ENCODE data around the gene TSEN2.
A peak's percentile ranks its signal among the peaks of the same experiment; 100 is the strongest.

The TSEN2 gene

GRCh38 chr3:12484198-12484982 is at the start of gene TSEN2:
Gene TSEN2, plus strand, starts transcription at chr3:12484480. Its CDS starts 5,321 bp downstream, at chr3:12489801.
- Histone ChIP-seq H3K4me1 (ENCODE audit: control insufficient read depth in 5 of 5, insufficient read depth in 5 of 5, low read length in 5 of 5) (peaks cover 12 to 35% (median 33%) of the 10 kb centered on the region in 5 donors), H3K27me3 (ENCODE audit: control insufficient read depth in 5 of 5, insufficient read depth in 4 of 5, low read length in 5 of 5) (no peaks in the 10 kb centered on the region), H3K9me3 (ENCODE audit: control insufficient read depth in 5 of 5, low read length in 5 of 5) (no peaks in the 10 kb centered on the region), H3K9ac (ENCODE audit: low read length in 5 of 5) (peak within 1 kb of the TSS; percentile 28 to 84 (median 84)), H3K36me3 (ENCODE audit: control insufficient read depth in 5 of 5, insufficient read depth in 5 of 5, low read length in 5 of 5) (peaks cover 0 to 4% (median 3%) of the 10 kb centered on the region in 5 donors), H3K27ac (ENCODE audit: low read depth, low read length) (peak within 1 kb of the TSS; percentile 82), H3K4me3 (ENCODE audit: low read depth in 1 of 5, low read length in 5 of 5) (peak within 1 kb of the TSS; percentile 82 to 93 (median 89))

GRCh38 chr3:12436514-12437220 is 47.6 kb upstream of the TSEN2 start:
- H3K36me3 ChIP-seq (ENCODE audit: control insufficient read depth in 5 of 5, insufficient read depth in 5 of 5, low read length in 5 of 5) = peaks cover 5 to 24% (median 15%) of the 10 kb centered on the region in 5 donors
- peak overlapping the region; percentile 89 for H3K27ac ChIP-seq (ENCODE audit: low read depth, low read length)
- H3K9ac ChIP-seq (ENCODE audit: low read length in 5 of 5) = peak overlapping the region in 3 of 5 donors; percentile 0 to 51 (median 44)
- peak overlapping the region in 1 of 5 donors; percentile 12 for H3K4me3 ChIP-seq (ENCODE audit: low read depth in 1 of 5, low read length in 5 of 5)
- H3K9me3 ChIP-seq (ENCODE audit: control insufficient read depth in 5 of 5, low read length in 5 of 5) = peaks cover 0 to 3% (median 0%) of the 10 kb centered on the region in 5 donors
- peaks cover 4 to 61% (median 50%) of the 10 kb centered on the region in 5 donors for H3K4me1 ChIP-seq (ENCODE audit: control insufficient read depth in 5 of 5, insufficient read depth in 5 of 5, low read length in 5 of 5)
- H3K27me3 ChIP-seq (ENCODE audit: control insufficient read depth in 5 of 5, insufficient read depth in 4 of 5, low read length in 5 of 5) = no peaks in the 10 kb centered on the region

- H3K4me1 ChIP-seq (ENCODE audit: control insufficient read depth in 5 of 5, insufficient read depth in 5 of 5, low read length in 5 of 5) = peaks cover 4 to 67% (median 55%) of the 10 kb centered on the region in 5 donors
- H3K27ac ChIP-seq (ENCODE audit: low read depth, low read length) = peak overlapping the region; percentile 89
- H3K36me3 ChIP-seq (ENCODE audit: control insufficient read depth in 5 of 5, insufficient read depth in 5 of 5, low read length in 5 of 5) = peaks cover 5 to 24% (median 15%) of the 10 kb centered on the region in 5 donors
- peaks cover 0 to 3% (median 0%) of the 10 kb centered on the region in 5 donors for H3K9me3 ChIP-seq (ENCODE audit: control insufficient read depth in 5 of 5, low read length in 5 of 5)
- H3K4me3 ChIP-seq (ENCODE audit: low read depth in 1 of 5, low read length in 5 of 5) = no peak overlapping the region
- no peaks in the 10 kb centered on the region for H3K27me3 ChIP-seq (ENCODE audit: control insufficient read depth in 5 of 5, insufficient read depth in 4 of 5, low read length in 5 of 5)
- no peak overlapping the region for H3K9ac ChIP-seq (ENCODE audit: low read length in 5 of 5)
Measured at GRCh38 chr3:12437221-12437605, 47.1 kb upstream of the TSEN2 start.

GRCh38 chr3:12437861-12438260 is 46.4 kb upstream of the TSEN2 start:
- H3K9me3 ChIP-seq (ENCODE audit: control insufficient read depth in 5 of 5, low read length in 5 of 5) = peaks cover 0 to 3% (median 0%) of the 10 kb centered on the region in 5 donors
- peaks cover 4 to 73% (median 61%) of the 10 kb centered on the region in 5 donors for H3K4me1 ChIP-seq (ENCODE audit: control insufficient read depth in 5 of 5, insufficient read depth in 5 of 5, low read length in 5 of 5)
- no peak overlapping the region for H3K9ac ChIP-seq (ENCODE audit: low read length in 5 of 5)
- H3K27me3 ChIP-seq (ENCODE audit: control insufficient read depth in 5 of 5, insufficient read depth in 4 of 5, low read length in 5 of 5) = no peaks in the 10 kb centered on the region
- H3K36me3 ChIP-seq (ENCODE audit: control insufficient read depth in 5 of 5, insufficient read depth in 5 of 5, low read length in 5 of 5) = peaks cover 5 to 24% (median 15%) of the 10 kb centered on the region in 5 donors
- peak overlapping the region; percentile 89 for H3K27ac ChIP-seq (ENCODE audit: low read depth, low read length)
- H3K4me3 ChIP-seq (ENCODE audit: low read depth in 1 of 5, low read length in 5 of 5) = no peak overlapping the region

- Histone ChIP-seq H3K27me3 (ENCODE audit: control insufficient read depth in 5 of 5, insufficient read depth in 4 of 5, low read length in 5 of 5) (no peaks in the 10 kb centered on the region), H3K4me3 (ENCODE audit: low read depth in 1 of 5, low read length in 5 of 5) (no peak overlapping the region), H3K27ac (ENCODE audit: low read depth, low read length) (peak overlapping the region; percentile 89)
Measured at GRCh38 chr3:12438318-12438717, 46.0 kb upstream of the TSEN2 start.

GRCh38 chr3:12439161-12439940 is 44.9 kb upstream of the TSEN2 start:
- Histone ChIP-seq H3K4me1 (ENCODE audit: control insufficient read depth in 5 of 5, insufficient read depth in 5 of 5, low read length in 5 of 5) (peaks cover 4 to 84% (median 73%) of the 10 kb centered on the region in 5 donors), H3K27me3 (ENCODE audit: control insufficient read depth in 5 of 5, insufficient read depth in 4 of 5, low read length in 5 of 5) (no peaks in the 10 kb centered on the region), H3K9me3 (ENCODE audit: control insufficient read depth in 5 of 5, low read length in 5 of 5) (no peaks in the 10 kb centered on the region), H3K4me3 (ENCODE audit: low read depth in 1 of 5, low read length in 5 of 5) (no peak overlapping the region), H3K27ac (ENCODE audit: low read depth, low read length) (peak overlapping the region; percentile 89), H3K36me3 (ENCODE audit: control insufficient read depth in 5 of 5, insufficient read depth in 5 of 5, low read length in 5 of 5) (peaks cover 5 to 14% (median 7%) of the 10 kb centered on the region in 5 donors), H3K9ac (ENCODE audit: low read length in 5 of 5) (no peak overlapping the region)

More at GRCh38 chr3:12438318-12438717, 46.0 kb upstream of the TSEN2 start:
- Histone ChIP-seq H3K9me3 (ENCODE audit: control insufficient read depth in 5 of 5, low read length in 5 of 5) (no peaks in the 10 kb centered on the region), H3K9ac (ENCODE audit: low read length in 5 of 5) (no peak overlapping the region), H3K4me1 (ENCODE audit: control insufficient read depth in 5 of 5, insufficient read depth in 5 of 5, low read length in 5 of 5) (peaks cover 4 to 76% (median 66%) of the 10 kb centered on the region in 5 donors), H3K36me3 (ENCODE audit: control insufficient read depth in 5 of 5, insufficient read depth in 5 of 5, low read length in 5 of 5) (peaks cover 5 to 24% (median 15%) of the 10 kb centered on the region in 5 donors)

GRCh38 chr3:12440927-12441714 is 43.2 kb upstream of the TSEN2 start:
- peaks cover 2 to 69% (median 65%) of the 10 kb centered on the region in 5 donors for H3K4me1 ChIP-seq (ENCODE audit: control insufficient read depth in 5 of 5, insufficient read depth in 5 of 5, low read length in 5 of 5)
- H3K27ac ChIP-seq (ENCODE audit: low read depth, low read length) = peak overlapping the region; percentile 89
- no peaks in the 10 kb centered on the region for H3K27me3 ChIP-seq (ENCODE audit: control insufficient read depth in 5 of 5, insufficient read depth in 4 of 5, low read length in 5 of 5)
- H3K9ac ChIP-seq (ENCODE audit: low read length in 5 of 5) = peak overlapping the region in 1 of 5 donors; percentile 6
- H3K36me3 ChIP-seq (ENCODE audit: control insufficient read depth in 5 of 5, insufficient read depth in 5 of 5, low read length in 5 of 5) = no peaks in the 10 kb centered on the region
- H3K4me3 ChIP-seq (ENCODE audit: low read depth in 1 of 5, low read length in 5 of 5) = no peak overlapping the region
- no peaks in the 10 kb centered on the region for H3K9me3 ChIP-seq (ENCODE audit: control insufficient read depth in 5 of 5, low read length in 5 of 5)

- Histone ChIP-seq H3K9ac (ENCODE audit: low read length in 5 of 5) (no peak overlapping the region), H3K9me3 (ENCODE audit: control insufficient read depth in 5 of 5, low read length in 5 of 5) (no peaks in the 10 kb centered on the region), H3K4me3 (ENCODE audit: low read depth in 1 of 5, low read length in 5 of 5) (no peak overlapping the region), H3K4me1 (ENCODE audit: control insufficient read depth in 5 of 5, insufficient read depth in 5 of 5, low read length in 5 of 5) (peaks cover 0 to 59% (median 51%) of the 10 kb centered on the region in 5 donors), H3K27me3 (ENCODE audit: control insufficient read depth in 5 of 5, insufficient read depth in 4 of 5, low read length in 5 of 5) (no peaks in the 10 kb centered on the region), H3K36me3 (ENCODE audit: control insufficient read depth in 5 of 5, insufficient read depth in 5 of 5, low read length in 5 of 5) (no peaks in the 10 kb centered on the region), H3K27ac (ENCODE audit: low read depth, low read length) (peak overlapping the region; percentile 3)
Measured at GRCh38 chr3:12442654-12443501, 41.4 kb upstream of the TSEN2 start.
